NCI-H1930 (cell line): ENCODE measurements around the gene PRM1.

ENCODE experiments used
- DNase-seq, 2 experiments: peaks; one replicate each; lab custom pipeline; 2025; lab: John Stamatoyannopoulos, UW

Gene PRM1

DNA sequence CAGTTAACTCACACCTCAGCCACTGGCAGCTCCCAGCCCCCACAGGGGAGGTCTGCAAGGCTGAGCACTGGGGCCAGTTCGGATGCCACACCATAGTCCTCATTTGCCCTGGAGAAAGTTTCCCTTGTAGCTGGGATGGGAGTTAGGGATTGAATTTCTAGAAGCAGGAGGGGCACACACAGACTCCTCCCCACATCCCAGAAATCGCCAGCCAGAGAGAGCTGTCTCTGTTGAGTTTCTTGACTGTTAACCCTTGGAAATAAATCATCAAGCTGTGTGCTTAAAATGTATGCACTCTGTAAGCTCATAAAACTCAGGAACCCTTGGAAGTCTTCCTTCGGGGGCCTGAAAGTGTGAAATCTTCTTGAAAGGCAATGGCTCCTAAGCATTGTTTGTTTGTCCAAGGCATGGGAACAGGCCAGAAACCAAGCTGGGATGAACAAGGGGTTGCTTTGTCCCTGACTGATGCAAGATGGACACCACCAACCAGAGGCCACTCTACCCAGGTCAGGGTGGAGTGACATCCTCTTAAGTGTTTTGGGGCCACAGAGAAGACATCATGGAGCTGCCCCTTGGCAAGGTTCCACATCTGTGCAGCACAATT, 7.3 kb downstream of the PRM1 start:
- no peak for DNase-seq

DNA sequence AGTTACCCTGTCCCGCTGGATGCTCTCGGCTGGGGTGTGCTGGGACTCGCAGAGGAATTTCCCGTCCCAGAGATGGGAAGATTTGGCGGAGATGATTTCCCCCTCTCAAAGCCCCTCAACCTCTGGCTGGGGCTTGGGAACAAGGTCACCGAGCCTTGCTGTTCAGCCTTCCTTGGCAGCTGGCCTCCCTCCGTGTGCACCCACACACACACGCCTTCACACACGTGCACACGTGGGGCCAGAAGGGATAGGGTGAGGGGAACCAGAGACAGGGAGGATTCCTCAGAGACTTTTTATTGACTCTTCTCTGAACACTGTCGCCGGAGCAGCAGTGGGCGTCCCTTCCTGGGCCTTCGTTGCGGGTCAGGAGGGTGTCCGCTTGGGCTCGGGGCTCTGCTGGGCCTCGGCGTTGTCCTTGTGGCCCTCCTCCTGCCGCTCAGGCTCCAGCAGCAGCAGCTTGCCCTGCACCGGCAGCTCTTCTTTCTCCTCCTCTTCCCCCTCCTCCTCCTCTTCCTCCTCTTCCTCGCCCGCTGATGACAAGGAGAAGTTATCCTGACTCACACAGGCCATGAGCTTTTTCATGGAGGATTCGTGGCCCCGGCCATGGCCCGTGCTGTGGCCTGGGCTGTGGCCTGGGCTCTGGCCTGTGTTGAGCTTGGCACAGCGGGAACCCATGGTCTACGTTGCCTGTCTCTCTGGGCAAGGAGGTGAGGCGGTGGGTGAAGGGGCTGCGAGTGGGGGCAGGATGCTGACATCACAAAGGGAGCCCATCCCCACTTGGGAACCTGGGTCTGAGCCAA, 8.0 kb downstream of the PRM1 start, which contains the start of gene PRM3:
PRM3 (minus strand) TSS at position 709 of the 800 bp plus-strand sequence; CDS start at position 675, 34 bp downstream.
- no peak for DNase-seq

DNA sequence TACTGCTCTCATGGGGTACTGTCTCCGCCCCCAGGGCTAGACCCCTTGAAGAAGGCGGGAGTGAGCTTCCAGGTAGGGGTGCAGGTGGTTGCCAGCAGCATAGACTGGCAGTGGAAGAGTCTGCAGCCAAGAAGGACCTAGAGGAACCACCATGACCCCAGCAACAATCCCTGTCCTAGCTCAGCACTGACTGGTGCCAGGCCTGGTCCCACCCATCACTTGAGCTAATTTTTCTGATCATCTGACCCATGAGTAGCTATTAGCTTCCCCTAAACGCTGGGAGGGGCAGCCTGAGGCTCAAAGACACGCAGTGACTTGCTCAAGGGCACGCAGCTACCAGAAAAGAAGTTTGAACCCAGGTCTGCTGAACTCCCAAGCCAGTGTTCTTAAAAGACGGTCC, 8.6 kb downstream of the PRM1 start:
- DNase-seq, result no peak

DNA sequence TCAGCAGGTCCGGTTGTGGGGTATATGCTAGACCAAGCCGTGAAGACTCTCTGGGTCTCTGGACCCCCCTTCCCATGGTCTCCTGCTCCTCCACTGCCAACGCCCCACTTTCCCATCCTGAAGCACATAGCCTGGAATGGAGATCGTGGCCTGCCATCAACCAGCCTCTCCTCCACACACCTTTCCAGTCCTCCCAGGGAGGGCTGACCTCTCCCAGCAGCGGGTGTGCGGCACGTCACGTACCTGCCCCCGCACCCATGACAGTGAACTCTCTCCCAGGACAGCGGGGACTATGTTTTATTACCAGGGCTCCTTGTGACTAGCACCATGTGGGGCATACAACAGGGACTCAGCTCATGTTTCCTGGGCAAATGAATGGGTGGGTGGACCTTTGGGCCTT, 9.5 kb downstream of the PRM1 start:
- no peak for DNase-seq

DNA sequence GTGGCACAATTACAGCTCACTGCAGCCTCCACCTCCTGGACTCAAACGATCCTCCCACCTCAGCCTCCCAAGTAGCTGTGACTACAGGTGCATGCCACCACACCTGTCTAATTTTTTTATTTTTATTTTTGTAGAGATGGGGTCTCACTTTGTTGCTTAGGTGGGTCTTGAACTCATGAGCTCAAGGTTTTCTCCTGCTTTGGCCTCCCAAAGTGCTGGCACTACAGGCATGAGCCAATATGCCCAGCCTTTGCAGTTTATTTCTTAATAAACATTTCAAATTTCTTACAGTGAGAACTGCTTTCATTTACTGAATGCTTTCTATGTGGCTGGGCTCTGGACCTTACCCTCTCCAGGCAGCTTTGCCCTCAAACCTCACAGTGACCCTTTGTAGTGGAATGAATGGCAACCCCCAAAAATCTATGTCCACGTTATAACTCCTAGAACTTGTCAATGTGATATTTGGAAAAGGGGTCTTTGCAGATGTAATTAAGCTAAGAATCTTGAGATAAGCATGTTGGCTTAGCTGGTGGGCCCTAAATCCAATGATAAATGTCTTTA, 10.4 kb downstream of the PRM1 start:
- no peak for DNase-seq

DNA sequence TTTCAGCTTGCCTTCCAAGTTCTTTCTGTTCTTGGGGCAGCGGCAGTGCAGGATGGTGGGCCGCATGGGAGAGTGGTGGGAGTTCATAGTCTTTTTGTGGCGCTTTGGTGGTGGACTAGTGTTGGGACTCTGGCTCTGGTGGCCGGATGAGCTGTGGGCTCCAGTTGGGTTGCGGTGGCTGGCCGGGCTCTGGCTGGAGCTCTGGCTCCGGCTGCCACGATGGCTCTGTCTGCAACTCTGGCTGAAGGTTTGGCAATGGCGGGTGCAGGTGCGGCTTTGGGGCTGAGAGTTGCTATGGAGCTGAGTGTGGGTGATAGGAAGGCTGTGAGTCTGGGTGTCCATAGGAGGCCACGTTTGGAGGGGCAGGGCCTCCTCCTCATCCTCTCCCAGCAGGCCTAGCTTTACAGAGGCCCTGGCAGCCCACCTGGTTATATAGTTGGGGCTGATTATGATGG, 12.2 kb downstream of the PRM1 start, which contains the start of gene TNP2:
TNP2 (minus strand) TSS at position 405 of the 455 bp plus-strand sequence; CDS start at position 342, 63 bp downstream.
- no peak for DNase-seq

DNA sequence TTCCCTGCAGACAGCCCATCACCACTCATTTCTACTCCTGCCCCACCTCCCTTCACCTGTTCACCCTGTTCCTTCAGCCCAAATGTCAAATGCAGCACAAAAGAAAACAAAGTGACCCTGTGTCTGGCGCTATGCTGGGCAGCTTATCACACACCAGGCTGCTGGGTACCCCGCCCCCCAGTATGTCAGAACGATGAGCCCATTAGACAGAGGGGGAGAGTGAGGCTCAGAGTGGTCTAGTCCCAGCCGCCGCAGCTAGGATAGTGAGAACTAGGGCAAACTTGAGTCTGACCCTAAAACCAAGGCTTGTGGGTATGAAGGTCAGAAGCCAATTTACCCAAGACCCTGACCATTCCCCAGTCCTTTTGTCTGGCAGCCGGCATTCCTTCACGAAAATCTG, 16.0 kb downstream of the PRM1 start:
- no peak for DNase-seq

DNA sequence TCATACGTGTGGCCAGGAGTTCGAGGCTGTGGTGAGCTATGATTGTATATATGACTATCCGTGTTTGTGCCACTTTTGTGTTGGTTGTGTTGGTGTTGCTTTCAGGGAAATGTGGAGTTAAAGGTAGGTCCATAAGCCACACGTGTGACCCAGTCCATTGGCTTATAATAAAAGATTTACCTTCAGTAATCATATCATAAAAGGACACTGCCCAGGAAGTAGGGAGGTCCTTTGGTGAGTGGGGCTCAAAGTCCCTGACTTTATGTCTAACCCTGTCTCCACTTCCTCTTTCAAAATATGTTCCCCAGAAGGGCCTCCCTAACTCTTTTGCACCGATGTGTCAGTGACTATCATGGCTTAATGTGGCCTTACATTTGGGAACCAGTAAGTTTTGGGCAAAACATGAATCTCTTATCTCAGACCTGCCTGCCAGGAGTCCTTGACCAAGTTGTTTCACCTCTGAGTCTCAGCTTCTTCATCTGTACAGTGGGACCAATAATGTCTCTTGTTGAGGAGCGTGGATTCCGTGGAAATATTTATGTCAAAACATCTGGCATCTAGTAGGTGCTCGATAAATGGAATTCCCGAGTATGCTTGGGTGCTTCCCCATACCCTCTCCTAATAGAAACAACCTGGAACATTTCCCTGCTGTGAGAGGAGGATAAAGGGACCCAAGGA, 16.8 kb downstream of the PRM1 start:
- DNase-seq, result no peak

DNA sequence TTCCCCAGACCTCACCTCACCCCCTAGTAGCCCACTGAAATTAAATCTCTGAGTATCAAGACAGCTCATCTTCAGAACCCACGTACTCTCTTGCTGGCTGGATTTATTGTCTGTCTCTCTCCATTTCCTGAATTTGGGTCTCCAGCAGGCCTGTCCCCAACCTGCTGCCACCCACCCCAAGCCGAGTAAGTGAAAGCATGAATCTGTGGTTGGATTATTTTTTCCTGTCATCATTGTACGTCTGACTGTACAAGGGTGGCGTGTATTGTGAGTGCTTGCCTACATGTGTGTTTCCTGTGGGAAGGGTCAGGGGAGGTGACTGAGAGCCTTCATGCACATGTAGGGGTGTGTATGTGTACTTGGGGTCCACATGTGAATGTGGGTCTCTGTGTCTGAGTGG, 17.4 kb downstream of the PRM1 start:
- DNase-seq, result no peak

DNA sequence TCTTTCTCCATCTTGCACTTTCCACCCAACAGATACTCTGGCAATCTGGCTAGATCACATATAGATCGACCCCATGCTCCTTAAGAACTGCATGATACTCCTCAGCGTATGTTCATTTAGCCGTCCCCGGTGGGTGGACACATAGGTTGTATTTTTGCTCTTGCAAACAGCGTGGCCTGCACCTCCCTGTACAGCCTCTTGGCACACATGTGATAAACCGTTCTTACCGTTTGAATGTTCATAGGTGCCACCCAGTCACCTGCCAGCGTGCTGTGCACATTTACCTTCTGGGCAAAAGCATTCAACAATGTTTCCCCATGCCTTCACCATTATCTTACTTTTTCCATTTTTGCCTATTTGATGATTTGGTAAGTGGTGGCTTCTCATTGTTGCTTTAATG, 18.2 kb downstream of the PRM1 start:
- DNase-seq, result no peak

DNA sequence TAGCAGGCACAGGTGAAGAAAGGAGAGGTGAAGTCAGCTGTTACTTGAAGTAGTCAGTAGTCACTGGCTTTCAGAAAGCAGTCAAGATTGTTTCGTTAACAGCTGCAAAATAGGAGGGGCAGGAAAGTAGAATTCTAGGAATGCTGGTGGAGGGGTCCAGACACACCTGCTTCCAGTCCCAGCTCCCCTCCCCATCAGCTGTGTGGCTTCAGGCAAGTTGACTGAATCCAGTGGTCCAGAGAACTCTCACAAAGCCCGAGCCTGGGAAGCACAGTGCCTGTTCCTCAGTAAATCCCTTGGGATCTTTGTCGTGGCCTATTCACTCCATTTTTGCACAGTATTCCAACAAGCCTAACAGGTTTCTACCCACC, 20.5 kb downstream of the PRM1 start:
- no peak for DNase-seq

DNA sequence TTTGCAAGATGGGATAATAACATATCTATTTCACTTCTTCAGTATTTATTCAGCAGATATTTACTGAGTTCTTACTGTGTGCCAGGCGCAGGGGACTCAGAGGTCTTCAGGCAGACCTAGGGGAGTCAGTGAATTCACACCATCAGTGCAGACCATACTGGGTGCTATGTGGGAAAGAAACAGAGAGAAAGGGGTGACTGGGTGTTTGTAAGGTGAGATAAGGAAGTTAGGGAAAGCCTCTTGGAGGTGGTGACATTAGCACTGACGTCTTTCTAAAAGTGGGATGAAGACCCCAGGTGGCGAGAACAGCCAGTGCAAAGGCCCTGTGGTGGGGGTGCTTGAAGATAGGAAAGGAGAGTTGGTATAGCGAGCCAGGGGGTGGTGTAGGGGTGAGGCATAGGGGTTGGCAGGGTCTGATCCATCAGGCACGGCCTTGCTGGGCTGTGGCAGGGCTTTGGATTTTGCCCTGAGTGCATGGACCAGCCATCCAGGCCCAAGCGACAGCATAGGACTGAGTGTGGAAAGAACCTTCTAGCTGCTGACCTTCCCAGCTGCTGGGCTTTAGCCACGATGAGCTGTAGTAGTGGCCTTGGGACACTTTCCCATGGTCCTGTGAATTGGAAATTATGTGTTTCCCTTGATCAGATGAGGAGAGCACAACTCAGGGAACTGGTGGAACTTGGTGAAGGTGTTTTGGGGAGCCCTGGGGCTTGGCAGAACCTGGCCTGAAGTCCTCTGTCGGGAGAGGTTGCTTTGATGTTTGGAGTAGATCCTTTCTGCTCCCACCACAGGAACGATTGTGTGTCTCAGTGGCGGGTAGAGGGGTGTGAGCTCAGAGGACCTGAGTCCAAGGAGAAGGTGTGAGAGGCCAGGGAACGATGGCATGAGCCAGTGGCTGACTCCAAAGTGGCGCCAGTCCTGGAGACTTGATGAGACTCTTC, 21.2 kb downstream of the PRM1 start:
- no peak for DNase-seq

DNA sequence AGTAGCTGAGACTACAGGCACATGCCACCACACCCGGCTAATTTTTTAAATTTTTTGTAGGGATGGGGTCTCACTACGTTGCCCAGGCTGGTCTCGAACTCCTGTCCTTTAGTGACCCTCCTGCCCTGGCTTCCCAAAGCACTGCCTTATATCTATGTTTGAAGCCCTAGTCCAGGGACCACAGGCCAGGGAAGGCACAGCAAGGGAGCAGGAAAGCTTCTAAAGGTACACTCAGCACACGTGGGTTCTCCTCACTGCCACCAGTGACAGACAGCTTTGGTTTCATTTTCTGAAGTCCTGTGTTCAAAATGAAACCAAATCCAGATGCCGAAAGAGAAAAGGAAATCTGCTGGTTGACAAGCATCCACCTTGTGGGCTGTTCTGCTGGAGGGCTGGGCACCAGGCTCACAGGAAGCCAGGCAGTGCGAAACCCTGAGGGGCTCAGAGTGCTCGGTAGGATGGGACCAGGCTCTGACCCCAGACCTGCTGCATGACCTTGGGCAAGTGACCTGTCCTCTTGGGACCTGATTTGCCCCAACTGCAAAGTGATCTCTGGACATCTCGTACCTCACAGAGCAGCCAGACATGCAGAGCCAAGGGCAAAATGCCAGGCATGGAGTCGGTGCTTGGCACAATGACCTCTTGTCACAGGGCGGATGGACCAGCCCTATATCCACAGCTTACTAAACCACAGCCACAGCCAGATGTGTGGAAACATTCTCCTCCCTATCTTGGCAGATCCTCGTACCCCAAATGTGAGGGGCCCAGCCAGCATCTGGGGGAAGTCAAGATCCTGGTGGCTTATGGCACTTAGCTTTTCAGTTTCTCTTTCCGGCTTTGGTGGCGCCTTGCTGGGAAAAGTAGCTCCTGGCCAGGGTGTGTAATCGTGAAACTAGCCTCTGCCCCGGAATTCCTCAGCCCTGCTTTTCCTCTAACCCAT, 22.3 kb downstream of the PRM1 start:
- DNase-seq, result no peak

DNA sequence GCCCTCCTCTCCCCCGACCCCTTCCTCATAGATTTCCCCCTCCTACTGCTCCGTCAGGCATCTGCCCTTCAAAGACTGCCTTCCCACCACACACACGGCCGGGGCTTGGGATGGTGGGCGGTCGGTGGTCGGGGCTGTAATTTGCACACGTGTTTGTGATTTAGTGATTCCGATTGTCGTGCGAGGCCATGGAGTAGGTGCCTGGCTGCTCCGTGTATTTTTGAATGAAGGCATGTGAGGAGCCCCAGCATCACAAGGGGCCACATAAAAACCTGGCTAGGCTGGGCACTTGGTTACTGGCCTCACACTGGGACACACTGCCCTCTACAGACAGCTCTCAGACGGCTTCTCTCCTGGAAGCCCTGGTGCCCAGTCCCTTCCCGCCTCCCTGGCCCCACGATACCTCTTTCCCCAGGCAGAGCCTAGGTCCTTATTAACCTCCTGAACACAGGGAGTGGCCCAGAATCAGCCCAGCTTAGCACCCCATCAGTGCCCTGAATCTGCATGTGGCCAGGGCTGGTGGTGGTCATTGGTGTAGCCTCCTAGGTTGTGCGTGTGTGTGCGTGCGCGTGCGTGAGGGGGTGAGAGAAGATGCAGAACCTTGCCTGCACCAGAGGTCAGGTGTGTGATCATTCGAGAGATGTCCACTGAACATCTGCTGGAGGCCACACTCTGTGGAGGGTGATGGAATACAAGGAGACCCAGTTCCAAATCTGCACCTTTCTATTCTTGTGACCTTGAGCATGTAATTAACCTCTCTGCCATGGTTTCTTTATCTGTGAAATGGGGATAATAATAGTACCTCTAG, 23.8 kb downstream of the PRM1 start:
- DNase-seq, result peak; percentile 56 to 73

DNA sequence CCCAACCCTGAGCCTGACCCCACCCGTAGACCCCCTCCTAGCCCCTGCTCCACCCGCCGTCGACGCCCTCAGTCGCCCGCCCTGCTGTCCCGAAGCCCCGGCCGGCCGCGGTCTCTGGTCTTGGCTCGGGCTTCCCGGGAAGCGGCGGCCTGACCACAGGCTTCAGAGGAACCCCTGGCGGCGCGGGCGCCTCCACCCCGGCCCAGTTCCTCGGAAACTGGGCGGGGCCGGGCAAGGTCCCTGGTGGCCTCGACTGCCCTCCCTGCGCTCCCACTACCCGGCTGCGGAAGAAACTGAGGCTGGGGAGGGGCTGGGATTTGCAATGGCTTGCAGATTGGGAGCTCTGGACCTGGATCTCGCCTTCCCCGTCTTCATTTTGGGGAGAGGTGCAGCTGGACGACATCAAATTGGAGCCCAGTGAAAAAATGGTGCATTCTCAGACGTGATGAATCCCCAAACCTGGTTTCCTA, 24.4 kb downstream of the PRM1 start:
- DNase-seq, result peak; percentile 30 to 31

DNA sequence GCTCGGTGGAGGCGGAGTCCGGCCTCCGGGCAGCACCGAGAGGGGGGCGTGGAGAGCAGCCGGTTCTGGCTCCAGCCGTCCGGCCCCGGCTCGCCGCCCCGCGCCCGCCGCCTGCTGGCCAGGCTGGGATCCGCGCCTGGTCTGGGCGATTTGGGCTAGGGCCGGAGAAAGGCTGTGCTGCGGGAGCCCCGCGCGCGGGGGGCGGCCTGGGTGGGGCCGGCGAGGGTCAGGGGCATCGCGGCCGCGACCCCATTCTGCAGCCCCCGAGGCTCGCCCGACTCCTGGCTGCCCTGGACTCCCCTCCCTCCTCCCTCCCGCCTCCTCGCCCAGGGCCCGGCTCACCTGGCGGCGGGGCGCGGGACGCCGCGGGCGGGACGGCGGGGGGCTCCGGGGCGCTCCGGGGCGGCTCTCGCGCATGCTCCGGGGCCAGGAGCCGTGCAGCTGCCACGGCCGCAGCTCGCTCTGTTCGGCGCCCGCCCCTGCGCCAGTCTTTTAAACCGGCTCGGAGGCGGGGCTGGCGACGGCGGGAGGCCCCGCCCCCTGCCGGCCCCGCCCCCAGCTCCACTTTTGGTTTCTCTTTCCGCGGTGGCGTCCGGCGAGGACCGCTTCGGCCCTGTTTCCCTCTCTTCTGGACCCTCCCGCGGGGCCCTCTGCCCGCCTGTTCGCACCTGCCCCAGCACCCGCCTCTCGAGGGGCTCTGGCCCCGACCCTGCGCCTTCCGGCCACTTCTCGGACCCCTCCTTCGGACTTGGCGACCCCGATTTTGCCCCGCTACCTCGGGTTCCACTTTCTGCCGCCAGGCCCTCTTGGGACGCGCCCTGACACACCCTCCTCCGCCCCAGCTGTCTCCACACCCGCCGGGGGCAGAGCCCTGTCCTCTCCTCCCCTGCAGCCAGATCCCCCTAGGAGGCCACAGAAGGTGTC, 25.1 kb downstream of the PRM1 start, which contains the start of gene SOCS1:
SOCS1 (minus strand) TSS at position 468 of the 924 bp plus-strand sequence. CDS start 726 bp downstream, outside the sequence.
- DNase-seq, result peak; percentile 74 to 84

DNA sequence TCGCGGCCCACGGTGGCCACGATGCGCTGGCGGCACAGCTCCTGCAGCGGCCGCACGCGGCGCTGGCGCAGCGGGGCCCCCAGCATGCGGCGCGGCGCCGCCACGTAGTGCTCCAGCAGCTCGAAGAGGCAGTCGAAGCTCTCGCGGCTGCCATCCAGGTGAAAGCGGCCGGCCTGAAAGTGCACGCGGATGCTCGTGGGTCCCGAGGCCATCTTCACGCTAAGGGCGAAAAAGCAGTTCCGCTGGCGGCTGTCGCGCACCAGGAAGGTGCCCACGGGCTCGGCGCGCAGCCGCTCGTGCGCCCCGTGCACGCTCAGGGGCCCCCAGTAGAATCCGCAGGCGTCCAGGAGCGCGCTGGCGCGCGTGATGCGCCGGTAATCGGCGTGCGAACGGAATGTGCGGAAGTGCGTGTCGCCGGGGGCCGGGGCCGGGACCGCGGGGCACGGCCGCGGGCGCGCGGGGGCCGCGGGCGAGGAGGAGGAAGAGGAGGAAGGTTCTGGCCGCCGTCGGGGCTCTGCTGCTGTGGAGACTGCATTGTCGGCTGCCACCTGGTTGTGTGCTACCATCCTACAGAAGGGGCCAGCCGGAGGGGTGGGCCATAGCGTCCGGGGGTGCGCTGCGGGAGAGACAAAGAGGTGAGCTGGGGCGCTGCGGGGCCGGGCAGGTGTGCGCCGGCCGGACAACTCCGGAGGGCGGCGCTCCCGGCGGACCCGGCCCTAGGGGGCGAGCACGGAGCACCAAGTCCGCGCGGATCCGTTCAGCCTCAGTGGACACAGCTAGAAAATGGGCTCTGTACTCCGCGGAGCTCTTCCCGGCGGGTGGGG, 26.0 kb downstream of the PRM1 start:
- peak in 1 of 2 experiments; percentile 30 for DNase-seq
